GM12864 (cell line): ENCODE measurements around the gene LRIG1.

Experiments used
- DNase-seq: peaks from one replicate; pipeline ENCODE4 v3.0.0-alpha.2; 2011; ENCODE audit warnings: low read depth
- H3K4me3 ChIP-seq: 2 replicates; pipeline ENCODE4 v1.5.1; 2011; ENCODE audit warnings: mild to moderate bottlenecking, low read depth, low read length, control low read depth
- TF ChIP-seq, protein P1 (sequence below): IDR thresholded peaks from 2 replicates; pipeline ENCODE4 v1.5.1; 2011; ENCODE audit warnings: low read depth, mild to moderate bottlenecking, moderate library complexity, low read length, control low read depth, inconsistent platforms; ENCODE audit errors: missing control alignments

The LRIG1 gene

GRCh38 chr3:66449411-66449974, 51.3 kb downstream of the LRIG1 start:
- TF ChIP-seq, protein P1, sequence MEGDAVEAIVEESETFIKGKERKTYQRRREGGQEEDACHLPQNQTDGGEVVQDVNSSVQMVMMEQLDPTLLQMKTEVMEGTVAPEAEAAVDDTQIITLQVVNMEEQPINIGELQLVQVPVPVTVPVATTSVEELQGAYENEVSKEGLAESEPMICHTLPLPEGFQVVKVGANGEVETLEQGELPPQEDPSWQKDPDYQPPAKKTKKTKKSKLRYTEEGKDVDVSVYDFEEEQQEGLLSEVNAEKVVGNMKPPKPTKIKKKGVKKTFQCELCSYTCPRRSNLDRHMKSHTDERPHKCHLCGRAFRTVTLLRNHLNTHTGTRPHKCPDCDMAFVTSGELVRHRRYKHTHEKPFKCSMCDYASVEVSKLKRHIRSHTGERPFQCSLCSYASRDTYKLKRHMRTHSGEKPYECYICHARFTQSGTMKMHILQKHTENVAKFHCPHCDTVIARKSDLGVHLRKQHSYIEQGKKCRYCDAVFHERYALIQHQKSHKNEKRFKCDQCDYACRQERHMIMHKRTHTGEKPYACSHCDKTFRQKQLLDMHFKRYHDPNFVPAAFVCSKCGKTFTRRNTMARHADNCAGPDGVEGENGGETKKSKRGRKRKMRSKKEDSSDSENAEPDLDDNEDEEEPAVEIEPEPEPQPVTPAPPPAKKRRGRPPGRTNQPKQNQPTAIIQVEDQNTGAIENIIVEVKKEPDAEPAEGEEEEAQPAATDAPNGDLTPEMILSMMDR, result no peak
- no peak overlapping the region for H3K4me3 ChIP-seq
- DNase-seq, result peak; percentile 33

DNA sequence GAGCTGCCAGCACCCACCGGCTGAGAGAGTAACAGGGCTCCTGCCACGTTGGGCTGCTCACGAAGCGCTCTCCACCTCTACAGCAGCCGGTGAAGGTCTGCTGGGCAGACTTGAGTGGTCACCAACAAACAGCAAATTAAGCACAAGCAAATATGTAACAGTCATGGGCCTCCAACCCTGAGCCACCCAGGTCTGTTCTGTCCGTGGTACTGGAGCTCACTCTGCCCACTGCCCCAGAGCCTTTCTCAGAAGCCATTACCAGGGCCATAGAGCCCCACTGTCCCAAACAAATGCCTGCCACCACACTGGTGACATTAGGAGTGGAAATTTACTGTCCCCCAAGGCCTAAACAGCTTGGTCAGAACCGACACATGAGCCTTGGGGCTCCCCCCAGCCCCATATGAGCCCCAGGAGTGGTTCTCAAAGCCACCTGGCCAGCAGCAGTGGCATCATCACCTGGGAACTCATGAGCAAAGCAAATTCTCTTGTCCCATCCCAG, 56.6 kb downstream of the LRIG1 start:
- no peak for DNase-seq
- TF ChIP-seq, protein P1, result no peak
- no peak overlapping the region for H3K4me3 ChIP-seq

DNA sequence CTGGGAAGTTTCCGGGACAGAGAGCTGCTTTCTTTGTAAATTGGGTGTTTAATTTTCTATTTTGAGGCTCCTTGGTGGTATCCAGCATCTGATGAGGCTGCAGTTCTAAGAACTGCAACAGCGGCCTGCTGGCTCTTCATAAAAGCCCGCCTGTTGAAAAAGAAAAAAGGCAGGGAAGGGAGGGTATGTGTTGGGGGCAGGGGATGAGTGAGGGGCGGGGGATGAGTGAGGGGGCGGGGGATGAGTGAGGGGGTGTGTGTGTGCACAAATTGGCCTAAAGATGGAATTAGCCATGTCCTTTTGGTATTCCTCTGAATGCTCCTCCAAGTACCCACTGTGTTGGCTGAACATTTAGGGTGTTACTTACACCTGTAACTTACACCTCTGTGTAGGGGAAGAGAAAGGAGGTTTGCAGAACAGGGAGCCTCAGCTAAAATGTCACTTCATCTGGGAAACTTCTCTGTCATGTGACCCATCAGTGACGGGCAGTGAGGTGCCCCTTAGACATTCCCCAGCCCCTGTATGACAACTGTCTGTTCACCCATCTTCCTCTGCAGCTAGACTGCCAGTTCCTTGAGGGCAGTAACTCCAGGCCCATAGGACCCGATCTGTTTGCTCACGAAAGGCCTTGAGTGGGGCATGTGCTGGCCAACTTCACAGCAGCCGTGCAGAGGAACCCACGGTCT, 57.6 kb downstream of the LRIG1 start:
- no peak overlapping the region for H3K4me3 ChIP-seq
- DNase-seq, result no peak
- TF ChIP-seq, protein P1, result no peak

GRCh38 chr3:66442254-66443117, 58.3 kb downstream of the LRIG1 start:
- TF ChIP-seq, protein P1, result no peak
- DNase-seq, result no peak
- no peak overlapping the region for H3K4me3 ChIP-seq

DNA sequence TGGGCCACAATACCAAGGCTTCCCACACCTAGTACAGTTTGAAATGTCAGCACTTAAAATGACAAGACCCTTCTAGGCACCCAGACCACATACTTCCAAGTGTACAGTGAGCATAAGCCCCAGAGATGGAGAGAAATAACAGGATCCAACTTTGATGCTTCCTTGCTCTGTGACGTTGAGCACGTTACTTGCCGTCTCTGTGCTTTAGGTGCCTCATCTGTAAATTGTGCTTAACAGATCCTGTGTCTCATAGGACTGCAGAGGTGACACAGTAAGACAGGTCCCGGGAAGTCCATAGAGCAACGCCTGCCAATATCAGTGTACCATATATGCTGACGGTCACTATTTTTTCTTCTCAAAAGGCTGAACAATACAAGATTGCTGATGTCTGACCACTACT, 59.1 kb downstream of the LRIG1 start:
- H3K4me3 ChIP-seq, result no peak overlapping the region
- TF ChIP-seq, protein P1, result no peak
- DNase-seq, result no peak

DNA sequence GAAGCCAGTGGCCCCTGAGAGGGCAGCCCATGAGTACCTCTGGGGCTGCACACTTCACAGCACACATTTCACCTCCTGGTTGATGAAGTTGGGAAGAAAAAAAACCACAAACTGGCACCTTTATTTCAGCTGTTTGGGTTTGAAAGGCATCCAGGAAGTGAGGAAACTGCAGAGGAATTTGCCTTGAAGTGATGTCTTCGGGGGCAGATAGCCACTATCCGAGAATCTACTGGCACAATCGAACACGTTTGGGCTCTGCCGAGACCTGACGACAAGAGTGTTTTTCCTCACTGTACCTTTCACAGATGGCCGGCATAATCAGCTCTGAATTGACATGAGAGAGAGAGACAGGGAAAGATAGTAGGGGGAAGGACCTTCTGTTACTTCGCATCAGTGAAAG, 59.7 kb downstream of the LRIG1 start:
- DNase-seq, result no peak
- no peak overlapping the region for H3K4me3 ChIP-seq
- TF ChIP-seq, protein P1, result no peak
